Stimulated activated CD4-positive, alpha-beta T cell treated with anti-CD3 and anti-CD28 coated beads, Interleukin-15, amount 100 ng/mL, for 24 hours (primary cell): ENCODE results near the gene RPAP2.
"Not testable (repeated sequence)": the region's sequence is repeated elsewhere in the genome, so short reads cannot be mapped to it uniquely, and the experiment has no call there.

Experiments
- DNase-seq: peaks from one replicate; pipeline ENCODE4 v3.0.0-alpha.2; 2020

RPAP2 gene

GRCh38 chr1:92298573-92299476 lies at the start of gene RPAP2, which contains the start of gene GLMN:
Gene RPAP2, plus strand, starts transcription at chr1:92299059. Its CDS starts 15 bp downstream, at chr1:92299074.
Gene GLMN, minus strand, starts transcription at chr1:92298987. Its CDS starts 988 bp downstream, at chr1:92297999.
- peak; percentile 82 for DNase-seq

GRCh38 chr1:92254714-92255113 lies 44.1 kb upstream of the RPAP2 start:
- DNase-seq, result not testable (repeated sequence)

- no peak for DNase-seq
Measured at GRCh38 chr1:92259350-92259749, 39.5 kb upstream of the RPAP2 start.

- DNase-seq, result no peak
Measured at GRCh38 chr1:92262516-92262915, 36.3 kb upstream of the RPAP2 start.

- DNase-seq, result no peak
Measured at GRCh38 chr1:92273039-92273438, 25.8 kb upstream of the RPAP2 start.

- DNase-seq, result no peak
Measured at GRCh38 chr1:92274939-92275338, 23.9 kb upstream of the RPAP2 start.

GRCh38 chr1:92276082-92276481 lies 22.8 kb upstream of the RPAP2 start:
- no peak for DNase-seq

- no peak for DNase-seq
Measured at GRCh38 chr1:92277105-92277723, 21.6 kb upstream of the RPAP2 start.

GRCh38 chr1:92279781-92280180 lies 19.1 kb upstream of the RPAP2 start:
- DNase-seq, result not testable (repeated sequence)

- DNase-seq, result not testable (repeated sequence)
Measured at GRCh38 chr1:92281411-92281810, 17.4 kb upstream of the RPAP2 start.

GRCh38 chr1:92291372-92291999 lies 7.4 kb upstream of the RPAP2 start:
- no peak for DNase-seq

GRCh38 chr1:92298213-92298572 lies 666 bp upstream of the RPAP2 start:
- no peak for DNase-seq

GRCh38 chr1:92299477-92300150 lies 755 bp downstream of the RPAP2 start:
- DNase-seq, result no peak

GRCh38 chr1:92301021-92301420 lies 2.2 kb downstream of the RPAP2 start:
- no peak for DNase-seq

- DNase-seq, result no peak
Measured at GRCh38 chr1:92306020-92306419, 7.2 kb downstream of the RPAP2 start.

- DNase-seq, result no peak
Measured at GRCh38 chr1:92307980-92308379, 9.1 kb downstream of the RPAP2 start.

GRCh38 chr1:92310185-92310597 lies 11.3 kb downstream of the RPAP2 start:
- no peak for DNase-seq

GRCh38 chr1:92314024-92314423 lies 15.2 kb downstream of the RPAP2 start:
- DNase-seq, result no peak

GRCh38 chr1:92315766-92316599 lies 17.1 kb downstream of the RPAP2 start:
- DNase-seq, result peak; percentile 46

GRCh38 chr1:92317836-92318493 lies 19.1 kb downstream of the RPAP2 start:
- no peak for DNase-seq
